RWPE1 (cell line): ENCODE data around the gene PHAX.
"Not testable (repeated sequence)": the region's sequence is repeated elsewhere in the genome, so short reads cannot be mapped to it uniquely, and the experiment has no call there.

Experiments
- CTCF ChIA-PET: fragments of 350-600 bp; sonication (Branson Sonifier 250); formaldehyde crosslinking; extraction: SDS; loops from one replicate; lab custom pipeline; 2021; lab: Yijun Ruan, JAX
- POLR2A ChIA-PET: fragments of 400-600 bp; formaldehyde crosslinking; extraction: SDS; loops from one replicate; lab custom pipeline; 2020; ENCODE audit warnings: antibody characterized with exemption; ENCODE audit not compliant: low non-redundant PET; lab: Yijun Ruan, JAX
- DNase-seq: peaks from one replicate; pipeline ENCODE4 v3.0.0; 2012; ENCODE audit warnings: low spot score
- H3K27ac ChIP-seq: fragments of 450-650 bp; 2 replicates; pipeline ENCODE4 v1.5.1; 2017
- CTCF ChIP-seq: fragments of 450-650 bp; conservative IDR thresholded peaks from 2 replicates; pipeline ENCODE4 v1.5.1; 2017; ENCODE audit warnings: low read depth, mild to moderate bottlenecking

PHAX gene

DNA sequence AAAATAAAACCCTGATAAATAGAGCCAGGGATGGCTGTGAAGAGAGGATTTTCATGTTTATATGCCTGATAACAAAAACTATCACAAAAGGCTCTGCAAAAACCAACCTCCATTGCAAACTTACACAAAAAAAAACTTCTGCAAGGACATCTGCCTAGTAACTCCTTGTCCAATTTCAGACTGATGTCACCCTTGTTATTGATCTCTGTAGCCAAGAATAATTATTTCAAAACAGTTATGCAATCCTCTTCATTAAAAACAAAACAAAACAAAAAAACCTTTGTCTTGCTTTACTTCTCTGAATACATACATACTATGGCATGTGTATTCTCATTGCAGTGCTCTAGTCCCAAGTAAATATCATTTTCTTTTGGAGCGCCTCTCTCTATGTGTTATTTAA lies 49.7 kb downstream of the PHAX start:
- POLR2A ChIA-PET, result no interaction called here
- CTCF ChIA-PET, result no interaction called here
- H3K27ac ChIP-seq, result no peak overlapping the region
- no peak for TF ChIP-seq CTCF
- no peak for DNase-seq

GRCh38 chr5:126651013-126651577 lies 50.3 kb downstream of the PHAX start:
- POLR2A ChIA-PET, result no interaction called here
- DNase-seq, result no peak
- TF ChIP-seq CTCF, result no peak
- CTCF ChIA-PET, result no interaction called here
- no peak overlapping the region for H3K27ac ChIP-seq

DNA sequence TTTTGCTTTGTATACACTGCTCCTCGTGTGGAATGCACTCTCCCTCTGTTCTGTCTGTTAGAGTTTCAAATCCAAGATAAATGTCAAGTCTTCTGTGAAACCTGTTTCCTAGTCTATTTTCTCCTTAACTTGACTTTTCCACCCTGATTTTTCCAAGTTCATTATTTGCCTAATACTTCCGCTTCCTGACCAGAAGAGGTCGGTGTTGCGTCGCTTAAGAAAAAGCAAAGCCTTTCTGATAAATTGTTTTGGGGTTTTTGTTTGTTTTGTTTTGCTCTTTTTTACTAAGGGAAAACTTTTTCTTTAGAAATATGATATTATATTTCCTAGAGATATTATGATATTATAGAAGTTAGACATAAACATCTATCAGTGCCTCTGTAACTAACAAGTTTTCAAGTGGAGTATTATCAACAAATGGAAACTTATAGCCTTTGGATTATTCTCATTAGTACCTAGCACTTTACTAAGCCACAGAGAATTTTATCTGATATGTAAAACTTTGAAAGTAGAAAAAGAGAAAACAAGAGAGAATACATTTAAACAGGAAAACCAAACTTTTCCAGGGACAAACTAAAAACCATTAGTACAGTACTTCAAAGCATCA lies 55.8 kb downstream of the PHAX start:
- peak; percentile 73 for DNase-seq
- H3K27ac ChIP-seq, result no peak overlapping the region
- ChIA-PET CTCF (interaction anchor here (0.6 to 0.9 kb wide), 4 partner anchors 19 to 1355 kb away, joined by 3 to 5 read pairs (median 4); no protein-coding TSS in a partner anchor), POLR2A (no interaction called here)
- peak; percentile 95 for TF ChIP-seq CTCF

DNA sequence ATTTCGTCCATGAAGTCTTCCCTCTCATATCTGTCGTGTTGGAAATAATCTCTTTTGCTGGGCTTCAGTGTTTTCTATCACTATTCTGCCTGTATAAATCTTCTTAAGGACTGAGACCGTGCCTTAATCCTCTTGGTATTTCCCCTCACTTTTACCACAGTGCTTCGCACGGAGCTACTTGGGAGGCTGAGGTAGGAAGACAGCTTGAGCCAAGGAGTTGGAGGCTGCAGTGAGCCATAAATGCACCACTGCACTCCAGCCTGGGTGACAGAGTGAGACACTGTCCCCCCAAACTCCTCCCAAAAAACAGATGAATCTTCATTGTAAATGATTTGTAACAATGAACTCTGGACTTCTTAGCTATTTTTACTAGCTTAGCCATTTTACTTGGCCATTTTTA lies 57.8 kb downstream of the PHAX start:
- no peak overlapping the region for H3K27ac ChIP-seq
- ChIA-PET POLR2A (no interaction called here), CTCF (interaction anchor here (0.6 to 1.4 kb wide), 8 partner anchors 8 to 835 kb away, joined by 3 to 6 read pairs (median 4); no protein-coding TSS in a partner anchor)
- TF ChIP-seq CTCF, result no peak
- DNase-seq, result no peak

GRCh38 chr5:126659805-126660482 lies 59.2 kb downstream of the PHAX start:
- no peak overlapping the region for H3K27ac ChIP-seq
- DNase-seq, result no peak
- POLR2A ChIA-PET, result no interaction called here
- TF ChIP-seq CTCF, result no peak
- CTCF ChIA-PET, result interaction anchor here (0.6 kb wide), 3 partner anchors 142 to 204 kb away, joined by 3 to 5 read pairs (median 3); no protein-coding TSS in a partner anchor

DNA sequence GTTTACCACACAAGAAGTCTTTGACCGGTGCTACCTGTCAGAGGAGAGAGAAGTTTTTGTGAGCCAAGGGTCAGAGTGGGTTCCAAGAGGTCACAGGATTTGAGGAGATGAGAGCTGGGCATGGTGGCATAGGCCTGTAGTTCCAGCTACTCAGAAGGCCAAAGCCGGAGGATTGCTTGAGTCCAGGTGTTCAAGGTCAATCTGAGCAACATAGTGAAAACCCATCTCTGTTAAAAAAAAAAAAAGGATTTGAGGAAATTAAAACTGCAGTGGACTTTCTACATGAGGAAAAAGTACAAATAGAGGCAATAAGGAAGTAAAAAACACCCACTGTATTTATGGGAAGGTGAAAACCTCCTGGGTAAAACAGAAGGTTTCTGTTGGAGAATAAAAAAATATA lies 63.8 kb downstream of the PHAX start:
- no peak for DNase-seq
- CTCF ChIA-PET, result no interaction called here
- H3K27ac ChIP-seq, result no peak overlapping the region
- POLR2A ChIA-PET, result no interaction called here
- TF ChIP-seq CTCF, result no peak

DNA sequence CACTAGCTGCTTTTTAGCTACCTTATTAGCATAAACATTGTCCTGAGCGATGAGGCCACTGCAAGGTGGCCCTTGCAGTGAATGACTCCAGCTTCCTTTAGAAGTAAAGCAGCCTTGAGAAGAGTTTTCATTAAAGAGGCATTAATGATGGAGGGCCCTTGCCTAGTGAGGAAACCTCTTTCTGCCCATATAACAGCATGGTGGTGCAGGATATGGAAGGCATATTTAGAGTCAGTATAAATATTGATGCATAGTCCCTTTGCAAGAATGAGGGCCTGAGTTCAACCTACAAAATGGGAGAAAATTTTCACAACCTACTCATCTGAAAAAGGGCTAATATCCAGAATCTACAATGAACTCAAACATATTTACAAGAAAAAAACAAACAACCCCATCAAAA lies 69.4 kb downstream of the PHAX start:
- CTCF ChIA-PET, DNase-seq, POLR2A ChIA-PET: not testable (repeated sequence)

GRCh38 chr5:126671681-126672080 lies 70.9 kb downstream of the PHAX start:
- DNase-seq, POLR2A ChIA-PET, H3K27ac ChIP-seq: not testable (repeated sequence)
- CTCF ChIA-PET, result interaction anchor here (0.6 kb wide), 1 partner anchor 407 kb away, joined by 4 read pairs; no protein-coding TSS in a partner anchor

More for the DNA sequence above, 69.4 kb downstream of the PHAX start:
- not testable (repeated sequence) for H3K27ac ChIP-seq
